HL-60 (cell line): Measurements from ENCODE around the gene SCUBE1.

Experiments used
- DNase-seq, 2 experiments: peaks; one replicate each; pipeline ENCODE4 v3.0.0-alpha.2; 2010 to 2020; ENCODE audit warnings: low read depth in 1 of 2, low spot score in 1 of 2
- H3K27ac ChIP-seq: fragments of 250-450 bp; sonication (Bioruptor Pico); replicated peaks from 2 replicates; pipeline ENCODE4 v1.5.1; 2020; ENCODE audit warnings: mild to moderate bottlenecking, moderate library complexity
- H3K27me3 ChIP-seq: fragments of 250-450 bp; sonication (Bioruptor Pico); 2 replicates; pipeline ENCODE4 v1.5.1; 2021; ENCODE audit warnings: mild to moderate bottlenecking, moderate library complexity; ENCODE audit not compliant: insufficient read depth, poor library complexity, severe bottlenecking
- H3K4me3 ChIP-seq: replicated peaks from 2 replicates; pipeline ENCODE4 v1.5.1; 2011; ENCODE audit warnings: mild to moderate bottlenecking, control low read depth, low read length; ENCODE audit not compliant: insufficient read depth
- CTCF ChIP-seq: IDR thresholded peaks from one replicate; pipeline ENCODE4 v1.5.1; 2011; ENCODE audit warnings: low read length, control low read depth, inconsistent platforms; ENCODE audit not compliant: insufficient read depth
- GABPA ChIP-seq: IDR thresholded peaks from 2 replicates; pipeline ENCODE4 v1.6.1; 2012; ENCODE audit warnings: low read depth
- POLR2AphosphoS5 ChIP-seq: IDR thresholded peaks from 2 replicates; pipeline ENCODE4 v1.6.1; 2012; ENCODE audit warnings: low read depth
- REST ChIP-seq: IDR thresholded peaks from 2 replicates; pipeline ENCODE4 v1.6.1; 2012; ENCODE audit warnings: low read depth; ENCODE audit not compliant: insufficient replicate concordance
- SPI1 ChIP-seq: IDR thresholded peaks from 2 replicates; pipeline ENCODE4 v1.6.1; 2012; ENCODE audit warnings: low read depth, mild to moderate bottlenecking, borderline replicate concordance

The SCUBE1 gene

GRCh38 chr22:43255299-43255698 is 87.9 kb downstream of the SCUBE1 start:
- no peak for TF ChIP-seq GABPA
- no peak for TF ChIP-seq CTCF
- no peak for TF ChIP-seq REST
- no peak for TF ChIP-seq SPI1
- no peak for TF ChIP-seq POLR2AphosphoS5
- Histone ChIP-seq H3K4me3 (no peak overlapping the region), H3K27ac (no peak overlapping the region), H3K27me3 (no peaks in the 10 kb centered on the region)
- no peak for DNase-seq

GRCh38 chr22:43253839-43254238 is 89.3 kb downstream of the SCUBE1 start:
- no peak overlapping the region for H3K4me3 ChIP-seq
- TF ChIP-seq REST (no peak), POLR2AphosphoS5 (no peak)
- no peak overlapping the region for H3K27ac ChIP-seq
- no peak for DNase-seq
- no peaks in the 10 kb centered on the region for H3K27me3 ChIP-seq

- Histone ChIP-seq H3K4me3 (no peak overlapping the region), H3K27ac (no peak overlapping the region), H3K27me3 (no peaks in the 10 kb centered on the region)
- no peak for DNase-seq
- TF ChIP-seq REST (no peak), POLR2AphosphoS5 (no peak), GABPA (no peak), CTCF (no peak), SPI1 (no peak)
Measured at GRCh38 chr22:43252319-43252718, 90.9 kb downstream of the SCUBE1 start.

GRCh38 chr22:43249789-43250471 is 93.2 kb downstream of the SCUBE1 start:
- Histone ChIP-seq H3K27me3 (no peaks in the 10 kb centered on the region), H3K4me3 (no peak overlapping the region), H3K27ac (no peak overlapping the region)
- DNase-seq = no peak
- no peak for TF ChIP-seq REST
- TF ChIP-seq CTCF = no peak
